Measurements from ENCODE around the gene GRIA1. TPM values are rescaled to one million over a fixed set of nuclear protein-coding genes. Genes with fewer than 3 reads are reported as not detected.

GRIA1 gene
- total RNA-seq, 2 experiments from 2014 or later = not detected

DNA sequence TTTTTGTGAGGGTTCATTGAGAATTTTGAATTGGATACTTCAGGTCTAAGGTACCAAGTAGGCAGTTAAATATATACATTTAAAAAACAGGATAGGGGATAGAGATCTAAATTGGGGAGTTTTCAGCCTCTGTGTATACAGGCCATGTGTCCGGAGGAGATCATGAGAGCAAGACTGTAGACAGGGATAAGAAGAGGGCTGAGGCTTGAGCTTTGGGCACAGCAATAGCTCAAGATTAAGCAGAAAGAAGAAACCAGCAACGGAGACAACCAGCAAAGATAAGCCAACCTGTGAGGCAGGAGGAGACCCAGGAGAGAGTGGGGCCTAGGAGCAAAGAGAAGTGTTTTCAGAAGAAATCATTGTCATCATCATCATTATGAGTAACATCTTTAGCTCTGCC is 258.4 kb downstream of the GRIA1 start:
- ATAC-seq (no peak), DNase-seq (no peak)
- Mint-ChIP-seq H3K4me1 (no peaks in the 10 kb centered on the region), H3K27me3 (no peaks in the 10 kb centered on the region), H3K4me3 (no peak overlapping the region), H3K9me3 (ENCODE audit: low read depth) (no peaks in the 10 kb centered on the region), H3K27ac (no peak overlapping the region), H3K36me3 (ENCODE audit: low read depth) (no peaks in the 10 kb centered on the region)
- ChIA-PET CTCF (no interaction called here), POLR2A (no interaction called here)
- intact Hi-C loops (cut with DNase I, micrococcal nuclease) = no loop called here

- no peaks in the 10 kb centered on the region for H3K9me3 Mint-ChIP-seq (ENCODE audit: low read depth)
- CTCF ChIA-PET = interaction anchor here (0.8 kb wide), 1 partner anchor 35 kb away, joined by 3 read pairs; no protein-coding TSS in a partner anchor
- POLR2A ChIA-PET = no interaction called here
These were observed 259.5 kb downstream of the GRIA1 start for GRCh38 chr5:153749960-153750359.

DNA sequence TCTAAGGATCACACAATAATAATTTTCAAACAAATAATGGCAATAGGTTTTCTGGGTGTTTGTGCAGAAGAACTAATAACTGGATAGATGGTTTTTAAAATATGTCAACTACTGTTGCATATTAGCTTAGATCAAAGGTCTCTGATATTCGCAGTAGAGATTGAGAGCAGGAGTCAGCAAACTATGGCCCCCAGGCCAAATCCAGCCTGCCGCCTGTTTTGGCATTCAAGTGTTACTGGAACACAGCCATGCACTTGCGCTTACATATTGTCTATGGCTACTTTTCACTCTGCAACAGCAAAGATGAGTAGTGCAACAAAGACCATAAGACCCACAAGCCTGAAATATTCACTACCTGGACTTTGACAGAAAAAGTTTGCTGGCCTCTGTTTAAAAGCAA is 260.8 kb downstream of the GRIA1 start:
- Mint-ChIP-seq H3K27ac (no peak overlapping the region), H3K27me3 (no peaks in the 10 kb centered on the region), H3K36me3 (ENCODE audit: low read depth) (no peaks in the 10 kb centered on the region), H3K4me3 (no peak overlapping the region), H3K4me1 (no peaks in the 10 kb centered on the region), H3K9me3 (ENCODE audit: low read depth) (no peaks in the 10 kb centered on the region)
- CTCF ChIA-PET = no interaction called here
- ATAC-seq (no peak), DNase-seq (no peak)
- intact Hi-C loops (cut with DNase I, micrococcal nuclease) = no loop called here
- POLR2A ChIA-PET = no interaction called here

More at GRCh38 chr5:153749960-153750359, 259.5 kb downstream of the GRIA1 start:
- Mint-ChIP-seq H3K36me3 (ENCODE audit: low read depth) (no peaks in the 10 kb centered on the region), H3K4me1 (no peaks in the 10 kb centered on the region), H3K27ac (no peak overlapping the region), H3K4me3 (no peak overlapping the region), H3K27me3 (no peaks in the 10 kb centered on the region)
- intact Hi-C loops (cut with DNase I, micrococcal nuclease) = no loop called here
- no peak for ATAC-seq
- DNase-seq = no peak

- Mint-ChIP-seq H3K4me1 (no peaks in the 10 kb centered on the region), H3K4me3 (no peak overlapping the region), H3K36me3 (ENCODE audit: low read depth) (no peaks in the 10 kb centered on the region), H3K27ac (no peak overlapping the region), H3K27me3 (no peaks in the 10 kb centered on the region), H3K9me3 (ENCODE audit: low read depth) (no peaks in the 10 kb centered on the region)
- intact Hi-C loops (cut with DNase I, micrococcal nuclease) = no loop called here
- DNase-seq (no peak), ATAC-seq (no peak)
- ChIA-PET CTCF (no interaction called here), POLR2A (no interaction called here)
These were observed 262.4 kb downstream of the GRIA1 start for GRCh38 chr5:153752890-153753289.

DNA sequence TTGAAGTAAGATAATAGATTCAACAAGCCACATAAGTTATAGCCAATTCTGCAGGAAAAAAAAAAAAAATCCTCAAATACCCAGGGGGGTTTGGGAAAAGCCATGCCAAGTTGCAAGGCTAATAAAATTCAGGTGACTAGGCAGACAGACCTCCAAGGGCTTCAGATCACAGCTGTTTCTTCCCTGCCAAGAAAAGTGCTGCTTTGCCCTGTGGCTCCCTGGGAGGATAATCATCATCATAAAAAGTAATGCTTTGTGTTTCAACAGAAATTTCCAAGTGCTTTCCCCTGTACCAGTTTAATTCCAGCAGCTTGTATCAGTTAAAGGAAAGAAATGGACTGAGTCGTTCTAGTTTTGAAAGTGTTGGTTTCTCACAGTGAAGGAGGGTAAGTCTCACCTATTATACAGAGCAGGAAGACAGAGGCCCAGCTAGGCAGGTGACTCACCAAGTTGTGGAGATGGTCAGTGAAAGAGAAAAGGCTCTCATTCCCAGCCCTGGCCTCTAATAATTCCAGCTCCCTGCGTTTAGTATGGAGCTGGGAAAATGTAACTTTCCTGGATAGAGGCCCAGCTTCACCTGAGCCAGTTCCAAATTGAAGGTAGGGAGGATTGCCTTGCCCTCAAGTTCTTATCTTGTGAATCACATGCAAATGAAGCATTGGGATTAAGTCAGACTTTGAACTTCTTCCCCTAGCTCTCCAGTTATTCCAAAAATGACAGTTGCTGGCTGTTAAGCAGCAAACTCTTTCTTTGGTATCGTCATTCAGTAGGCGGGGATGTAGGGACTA is 263.4 kb downstream of the GRIA1 start:
- Mint-ChIP-seq H3K4me3 (no peak overlapping the region), H3K27me3 (no peaks in the 10 kb centered on the region), H3K9me3 (ENCODE audit: low read depth) (no peaks in the 10 kb centered on the region), H3K4me1 (no peaks in the 10 kb centered on the region), H3K36me3 (ENCODE audit: low read depth) (no peaks in the 10 kb centered on the region), H3K27ac (no peak overlapping the region)
- ChIA-PET CTCF (no interaction called here), POLR2A (no interaction called here)
- ATAC-seq (no peak), DNase-seq (no peak)
- intact Hi-C loops (cut with DNase I, micrococcal nuclease) = no loop called here

DNA sequence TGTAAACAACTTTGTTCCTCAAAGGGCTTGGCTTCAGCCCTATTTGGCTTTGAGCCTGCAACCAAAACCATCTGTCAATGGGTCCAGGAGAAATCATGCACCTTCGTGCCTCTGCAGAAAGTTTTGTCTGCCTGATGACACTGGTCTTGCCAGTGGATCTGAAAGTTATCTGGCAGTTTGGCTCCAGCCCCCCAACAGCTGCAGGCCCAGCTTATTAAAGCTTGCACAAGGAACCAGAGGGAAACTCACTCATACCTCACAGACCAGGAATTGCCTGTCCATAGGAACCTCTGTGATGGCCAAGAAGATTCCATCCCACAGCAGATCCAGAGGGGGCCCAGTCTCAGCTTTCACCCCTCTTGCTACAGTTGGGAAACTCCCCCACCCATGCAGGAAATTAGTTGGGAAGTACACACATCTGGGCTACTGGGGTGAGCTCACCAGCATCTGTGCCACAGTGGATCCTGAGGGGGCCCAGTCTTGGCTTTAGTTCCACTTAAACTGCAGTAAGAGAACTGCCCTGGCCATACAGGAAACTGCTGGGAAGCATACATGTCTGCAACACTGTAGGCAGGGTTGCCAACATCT is 265.5 kb downstream of the GRIA1 start:
- DNase-seq (no peak), ATAC-seq (no peak)
- H3K36me3 Mint-ChIP-seq (ENCODE audit: low read depth) = no peaks in the 10 kb centered on the region
- peaks cover 3% of the 10 kb centered on the region for H3K9me3 Mint-ChIP-seq (ENCODE audit: low read depth)
- no peak overlapping the region for H3K27ac Mint-ChIP-seq
- intact Hi-C loops (cut with DNase I, micrococcal nuclease) = no loop called here
- no peak overlapping the region for H3K4me3 Mint-ChIP-seq
- H3K27me3 Mint-ChIP-seq = no peaks in the 10 kb centered on the region
- ChIA-PET POLR2A (no interaction called here), CTCF (interaction anchor here (0.6 to 0.9 kb wide), 2 partner anchors 12 to 935 kb away, joined by 3 to 4 read pairs; no protein-coding TSS in a partner anchor)
- H3K4me1 Mint-ChIP-seq = no peaks in the 10 kb centered on the region

DNA sequence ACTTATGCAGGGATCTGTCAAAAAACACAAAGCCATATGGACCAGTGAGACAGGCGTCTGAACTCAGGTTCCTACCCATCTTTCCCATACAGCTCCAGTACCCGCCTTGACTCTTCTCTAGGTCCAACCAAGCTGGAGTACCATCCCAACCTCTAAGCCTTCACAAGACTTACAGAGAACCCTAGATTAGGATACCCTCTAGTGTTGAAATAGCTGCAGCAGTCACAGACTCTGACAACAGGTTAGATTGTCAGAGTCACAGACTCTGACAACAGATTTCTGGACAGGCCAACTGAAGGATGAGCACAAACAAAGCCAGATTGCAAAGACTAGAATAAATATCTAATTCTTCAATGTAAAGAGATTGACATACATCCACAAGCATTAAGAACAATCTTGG is 266.1 kb downstream of the GRIA1 start:
- no peak for ATAC-seq
- no peak for DNase-seq
- Mint-ChIP-seq H3K27ac (no peak overlapping the region), H3K4me1 (no peaks in the 10 kb centered on the region), H3K27me3 (no peaks in the 10 kb centered on the region), H3K4me3 (no peak overlapping the region), H3K9me3 (ENCODE audit: low read depth) (peaks cover 3% of the 10 kb centered on the region), H3K36me3 (ENCODE audit: low read depth) (no peaks in the 10 kb centered on the region)
- intact Hi-C loops (cut with DNase I, micrococcal nuclease) = no loop called here
- ChIA-PET POLR2A (no interaction called here), CTCF (interaction anchor here (0.6 to 0.9 kb wide), 2 partner anchors 12 to 936 kb away, joined by 3 to 4 read pairs; no protein-coding TSS in a partner anchor)

DNA sequence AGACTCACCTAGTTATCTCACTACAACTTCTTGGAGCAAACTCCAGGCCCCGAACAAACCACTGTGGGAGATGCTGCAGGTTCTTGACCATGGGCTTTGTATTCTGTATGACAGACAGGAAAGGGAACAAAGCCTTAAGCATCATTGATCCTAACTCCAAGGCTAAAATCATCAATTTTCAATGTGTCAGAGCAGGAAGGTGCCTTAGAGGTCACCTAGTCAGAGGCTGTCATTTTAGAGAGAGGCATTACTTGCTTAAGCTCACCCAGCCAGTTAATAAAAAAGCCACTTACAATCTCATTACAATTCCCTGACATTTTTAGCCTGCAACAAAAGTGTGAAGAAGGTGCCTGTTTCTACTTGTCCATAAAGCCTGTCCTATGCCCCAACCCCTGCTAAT is 275.5 kb downstream of the GRIA1 start:
- ATAC-seq = no peak
- Mint-ChIP-seq H3K4me3 (no peak overlapping the region), H3K27ac (no peak overlapping the region), H3K36me3 (ENCODE audit: low read depth) (no peaks in the 10 kb centered on the region), H3K4me1 (no peaks in the 10 kb centered on the region), H3K9me3 (ENCODE audit: low read depth) (peaks cover under 1% of the 10 kb centered on the region), H3K27me3 (no peaks in the 10 kb centered on the region)
- DNase-seq = no peak
- intact Hi-C loops (cut with DNase I, micrococcal nuclease) = no loop called here
- POLR2A ChIA-PET = no interaction called here
- CTCF ChIA-PET = no interaction called here

DNA sequence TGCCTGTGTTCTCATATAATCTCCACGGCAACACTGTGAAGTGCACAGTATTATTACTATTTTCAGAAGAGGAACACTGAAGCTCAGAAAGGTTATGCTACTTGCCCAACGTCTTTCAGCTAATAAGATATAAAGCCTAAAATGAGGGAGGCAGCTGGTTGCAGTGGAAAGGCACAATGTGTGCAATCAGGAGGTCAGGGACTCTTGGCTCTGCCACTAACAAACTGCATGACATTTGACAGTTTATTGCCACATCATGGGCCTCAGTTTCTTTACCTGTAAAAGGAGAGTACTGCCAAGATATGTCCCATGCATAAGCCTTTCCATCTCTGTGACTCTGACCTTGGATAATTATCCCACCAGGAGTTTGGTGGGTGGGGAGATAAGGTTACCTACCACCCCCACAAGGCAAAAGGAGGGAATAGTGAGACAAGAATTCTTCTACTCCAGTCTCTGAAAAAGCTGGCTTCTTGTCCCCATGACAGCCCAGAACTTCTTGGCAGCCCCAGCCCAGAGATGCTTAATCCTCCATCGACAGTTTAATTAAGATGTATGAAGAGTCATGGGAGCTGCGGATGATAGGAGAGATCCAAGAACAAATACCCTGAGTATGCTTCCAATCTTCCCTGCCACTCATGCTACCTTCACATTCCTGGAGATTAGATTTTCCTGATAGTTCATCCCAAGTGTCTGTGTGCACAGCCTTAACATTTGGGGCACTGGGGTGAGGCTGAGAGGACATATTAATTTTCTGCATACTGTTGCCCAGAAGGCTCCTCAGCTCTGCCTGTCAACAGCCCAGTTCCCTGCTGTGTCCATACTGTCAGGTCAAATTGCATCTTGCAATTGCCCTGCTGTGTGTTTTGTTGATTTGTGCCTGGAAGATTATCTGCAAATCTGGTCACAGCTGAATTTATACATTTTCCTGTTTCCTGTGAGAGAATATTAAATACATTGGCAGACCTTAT is 277.0 kb downstream of the GRIA1 start:
- no peak for DNase-seq
- no peak overlapping the region for H3K4me3 Mint-ChIP-seq
- intact Hi-C loops (cut with DNase I, micrococcal nuclease) = no loop called here
- H3K27ac Mint-ChIP-seq = no peak overlapping the region
- CTCF ChIA-PET = interaction anchor here (1.0 kb wide), 1 partner anchor 11 kb away, joined by 4 read pairs; no protein-coding TSS in a partner anchor
- no peak for ATAC-seq
- no peaks in the 10 kb centered on the region for H3K27me3 Mint-ChIP-seq
- H3K4me1 Mint-ChIP-seq = no peaks in the 10 kb centered on the region
- H3K36me3 Mint-ChIP-seq (ENCODE audit: low read depth) = no peaks in the 10 kb centered on the region
- POLR2A ChIA-PET = no interaction called here
- no peaks in the 10 kb centered on the region for H3K9me3 Mint-ChIP-seq (ENCODE audit: low read depth)

GRCh38 chr5:153770066-153770465 is 279.6 kb downstream of the GRIA1 start:
- Mint-ChIP-seq H3K9me3 (ENCODE audit: low read depth) (no peaks in the 10 kb centered on the region), H3K36me3 (ENCODE audit: low read depth) (no peaks in the 10 kb centered on the region), H3K27me3 (no peaks in the 10 kb centered on the region), H3K4me1 (no peaks in the 10 kb centered on the region), H3K4me3 (no peak overlapping the region), H3K27ac (no peak overlapping the region)
- POLR2A ChIA-PET = no interaction called here
- intact Hi-C loops (cut with DNase I, micrococcal nuclease) = no loop called here
- DNase-seq (no peak), ATAC-seq (no peak)
- CTCF ChIA-PET = no interaction called here

DNA sequence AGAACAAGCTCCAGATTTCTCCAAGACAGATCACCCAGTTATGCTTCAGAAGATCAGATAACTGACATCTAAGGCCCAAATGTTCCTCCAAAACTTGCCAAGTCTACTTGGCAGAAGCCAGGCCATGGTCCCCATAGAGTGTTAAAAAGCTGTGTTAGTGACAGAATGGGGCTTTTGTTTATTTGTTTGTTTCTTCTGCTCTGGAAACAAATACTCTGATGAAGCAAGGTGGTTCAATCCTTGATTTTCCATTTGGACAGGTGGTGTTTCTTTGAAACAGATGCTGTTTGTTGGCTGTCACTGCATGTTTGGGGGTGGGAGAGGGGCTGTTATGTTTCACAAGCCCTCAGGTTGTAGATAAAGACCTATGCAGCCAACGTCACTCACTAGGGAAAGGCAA is 284.2 kb downstream of the GRIA1 start:
- no peaks in the 10 kb centered on the region for H3K36me3 Mint-ChIP-seq (ENCODE audit: low read depth)
- no peaks in the 10 kb centered on the region for H3K4me1 Mint-ChIP-seq
- ChIA-PET POLR2A (no interaction called here), CTCF (no interaction called here)
- H3K4me3 Mint-ChIP-seq = no peak overlapping the region
- H3K27me3 Mint-ChIP-seq = no peaks in the 10 kb centered on the region
- H3K27ac Mint-ChIP-seq = no peak overlapping the region
- intact Hi-C loops (cut with DNase I, micrococcal nuclease) = no loop called here
- ATAC-seq (no peak), DNase-seq (no peak)
- no peaks in the 10 kb centered on the region for H3K9me3 Mint-ChIP-seq (ENCODE audit: low read depth)

Data from activated CD4-positive, alpha-beta T cell treated with anti-CD3 and anti-CD28 coated beads for 36 hours (primary cell).